Measurements from ENCODE around the gene PSMD12.
"Not testable (repeated sequence)": the region's sequence is repeated elsewhere in the genome, so short reads cannot be mapped to it uniquely, and the experiment has no call there.

PSMD12 gene

GRCh38 chr17:67353161-67353560 is 13.2 kb downstream of the PSMD12 start:
- DNase-seq, result no peak

- no peak for DNase-seq
Observed at GRCh38 chr17:67349420-67349819, 17.0 kb downstream of the PSMD12 start.

GRCh38 chr17:67347826-67348225 is 18.6 kb downstream of the PSMD12 start:
- no peak for DNase-seq

- no peak for DNase-seq
Observed at GRCh38 chr17:67343237-67343636, 23.1 kb downstream of the PSMD12 start.

- DNase-seq, result not testable (repeated sequence)
Observed at GRCh38 chr17:67338353-67338752, 28.0 kb downstream of the PSMD12 start.

- no peak for DNase-seq
Observed at GRCh38 chr17:67336859-67337258, 29.5 kb downstream of the PSMD12 start.

GRCh38 chr17:67335245-67335835 is 31.0 kb downstream of the PSMD12 start:
- no peak for DNase-seq

GRCh38 chr17:67332162-67332508 is 34.2 kb downstream of the PSMD12 start:
- not testable (repeated sequence) for DNase-seq

GRCh38 chr17:67331381-67332161 is 34.8 kb downstream of the PSMD12 start:
- not testable (repeated sequence) for DNase-seq

GRCh38 chr17:67328026-67328425 is 38.4 kb downstream of the PSMD12 start:
- DNase-seq, result no peak

- not testable (repeated sequence) for DNase-seq
Observed at GRCh38 chr17:67326959-67327745, 39.2 kb downstream of the PSMD12 start.

GRCh38 chr17:67326440-67326839 is 39.9 kb downstream of the PSMD12 start:
- DNase-seq, result no peak

GRCh38 chr17:67324330-67324729 is 42.0 kb downstream of the PSMD12 start:
- DNase-seq, result no peak

- DNase-seq, result no peak
Observed at GRCh38 chr17:67323445-67323844, 42.9 kb downstream of the PSMD12 start.

GRCh38 chr17:67322042-67322787 is 44.2 kb downstream of the PSMD12 start:
- DNase-seq, result no peak

- DNase-seq, result not testable (repeated sequence)
Observed at GRCh38 chr17:67321486-67321885, 44.9 kb downstream of the PSMD12 start.

- no peak for DNase-seq
Observed at GRCh38 chr17:67316781-67317180, 49.6 kb downstream of the PSMD12 start.

GRCh38 chr17:67315865-67316264 is 50.5 kb downstream of the PSMD12 start:
- DNase-seq, result no peak

GRCh38 chr17:67312265-67312664 is 54.1 kb downstream of the PSMD12 start:
- DNase-seq, result no peak

- DNase-seq, result no peak
Observed at GRCh38 chr17:67311575-67311974, 54.8 kb downstream of the PSMD12 start.

GRCh38 chr17:67310406-67310805 is 56.0 kb downstream of the PSMD12 start:
- no peak for DNase-seq

GRCh38 chr17:67305446-67306235 is 60.7 kb downstream of the PSMD12 start:
- not testable (repeated sequence) for DNase-seq

All from right hindlimb (tissue), 1 donor.